Glutamatergic neuron (in vitro differentiated cells): ENCODE measurements around the gene ASB1. TPM values are rescaled to one million over a fixed set of nuclear protein-coding genes. Genes with fewer than 3 reads are reported as not detected.

Experiments
- DNase-seq: peaks from one replicate; pipeline ENCODE4 v3.0.0; 2022
- H3K27ac Mint-ChIP-seq: one replicate; pipeline ENCODE4 v1.8.0; 2020; ENCODE audit warnings: mild to moderate bottlenecking, mixed read lengths, inconsistent platforms; ENCODE audit not compliant: unreplicated experiment
- H3K27me3 Mint-ChIP-seq: one replicate; pipeline ENCODE4 v1.8.0; 2020; ENCODE audit warnings: mild to moderate bottlenecking, moderate library complexity, mixed read lengths, inconsistent platforms; ENCODE audit not compliant: unreplicated experiment
- H3K36me3 Mint-ChIP-seq: one replicate; pipeline ENCODE4 v1.8.0; 2020; ENCODE audit warnings: mild to moderate bottlenecking, mixed read lengths, inconsistent platforms; ENCODE audit not compliant: unreplicated experiment
- H3K4me1 Mint-ChIP-seq: one replicate; pipeline ENCODE4 v1.8.0; 2020; ENCODE audit warnings: mild to moderate bottlenecking, low read depth, mixed read lengths, inconsistent platforms; ENCODE audit not compliant: unreplicated experiment
- H3K4me3 Mint-ChIP-seq: one replicate; pipeline ENCODE4 v1.8.0; 2020; ENCODE audit warnings: mild to moderate bottlenecking, mixed read lengths, inconsistent platforms; ENCODE audit not compliant: unreplicated experiment
- H3K9me3 Mint-ChIP-seq: one replicate; pipeline ENCODE4 v1.8.0; 2020; ENCODE audit warnings: mild to moderate bottlenecking, moderate library complexity, mixed read lengths, inconsistent platforms; ENCODE audit not compliant: unreplicated experiment
- CTCF ChIP-seq: fragments of 200-600 bp; sonication (generic); IDR thresholded peaks from one replicate; pipeline ENCODE4 v1.5.0; 2021; ENCODE audit not compliant: partially characterized antibody, unreplicated experiment
- total RNA-seq: library from RNA; stranded (reverse); fragmentation: NEBNext Ultra II Directional; extraction: Animal tissue kit (Norgen Biotek cat#: 25700); gene quantifications from one replicate; pipeline ENCODE4 v1.2.1, GENCODE V29; 2021; ENCODE audit not compliant: unreplicated experiment

ASB1 gene
- total RNA-seq, 1 donor from 2014 or later: 36.1 TPM

- no peak overlapping the region for H3K4me3 Mint-ChIP-seq
- H3K27me3 Mint-ChIP-seq: no peaks in the 10 kb centered on the region
- peaks cover 2% of the 10 kb centered on the region for H3K9me3 Mint-ChIP-seq
- TF ChIP-seq CTCF: no peak
- DNase-seq: no peak
- H3K4me1 Mint-ChIP-seq: no peaks in the 10 kb centered on the region
- no peak overlapping the region for H3K27ac Mint-ChIP-seq
- H3K36me3 Mint-ChIP-seq: peaks cover 14% of the 10 kb centered on the region
Measured at GRCh38 chr2:238415036-238415764, 11.5 kb upstream of the ASB1 start.

GRCh38 chr2:238415893-238416292, 10.8 kb upstream of the ASB1 start:
- TF ChIP-seq CTCF: no peak
- Mint-ChIP-seq H3K9me3 (peaks cover 2% of the 10 kb centered on the region), H3K27ac (peak overlapping the region; percentile 4)

GRCh38 chr2:238418196-238418998, 8.3 kb upstream of the ASB1 start:
- no peak for DNase-seq
- TF ChIP-seq CTCF: no peak
- H3K4me3 Mint-ChIP-seq: no peak overlapping the region
- H3K4me1 Mint-ChIP-seq: peaks cover 3% of the 10 kb centered on the region
- H3K9me3 Mint-ChIP-seq: peaks cover 2% of the 10 kb centered on the region
- no peak overlapping the region for H3K27ac Mint-ChIP-seq
- H3K27me3 Mint-ChIP-seq: no peaks in the 10 kb centered on the region
- H3K36me3 Mint-ChIP-seq: peaks cover 14% of the 10 kb centered on the region

More at GRCh38 chr2:238415893-238416292, 10.8 kb upstream of the ASB1 start:
- Mint-ChIP-seq H3K27me3 (no peaks in the 10 kb centered on the region), H3K4me1 (peaks cover 3% of the 10 kb centered on the region), H3K4me3 (no peak overlapping the region), H3K36me3 (peaks cover 14% of the 10 kb centered on the region)
- DNase-seq: no peak

GRCh38 chr2:238418999-238419546, 7.7 kb upstream of the ASB1 start:
- H3K4me1 Mint-ChIP-seq: peaks cover 5% of the 10 kb centered on the region
- H3K36me3 Mint-ChIP-seq: peaks cover 14% of the 10 kb centered on the region
- no peak for TF ChIP-seq CTCF
- DNase-seq: no peak
- peaks cover 2% of the 10 kb centered on the region for H3K9me3 Mint-ChIP-seq
- no peak overlapping the region for H3K4me3 Mint-ChIP-seq
- no peaks in the 10 kb centered on the region for H3K27me3 Mint-ChIP-seq
- H3K27ac Mint-ChIP-seq: no peak overlapping the region
